ENCODE results near the gene OSGIN1.

GRCh38 chr16:83971165-83972130 is 18.4 kb downstream of the OSGIN1 start:
- TF ChIP-seq CTCF (IDR thresholded peaks at IDR 0.05; ENCODE audit: low read depth, low read length, poor library complexity, severe bottlenecking) (no peak), EZH2phosphoT487 (IDR thresholded peaks at IDR 0.05; ENCODE audit: borderline replicate concordance, low read length) (no peak)
